Measurements from ENCODE around the gene STK16.

STK16 gene

GRCh38 chr2:219210196-219210885 lies 34.9 kb upstream of the STK16 start:
- H3K9me2 ChIP-seq (replicated peaks; ENCODE audit: low read depth, low read length) = no peaks in the 10 kb centered on the region
- no peak overlapping the region for H3K9ac ChIP-seq (ENCODE audit: low read depth, low read length, poor library complexity, severe bottlenecking)

GRCh38 chr2:219210886-219211362 lies 34.4 kb upstream of the STK16 start:
- peaks cover 9% of the 10 kb centered on the region; the same call in 1 of the 2 replicates for H3K79me2 ChIP-seq (ENCODE audit: insufficient read depth, low read length)
- no peaks in the 10 kb centered on the region for H3K9me3 ChIP-seq (ENCODE audit: insufficient read depth, low read depth, low read length)
- H3K4me1 ChIP-seq (ENCODE audit: insufficient read depth, low read length, poor library complexity, severe bottlenecking) = peaks cover 16% of the 10 kb centered on the region
- no peaks in the 10 kb centered on the region for H3K9me2 ChIP-seq (replicated peaks; ENCODE audit: low read depth, low read length)
- H3K27me3 ChIP-seq (ENCODE audit: insufficient read depth, low read length, poor library complexity, severe bottlenecking) = no peaks in the 10 kb centered on the region
- TF ChIP-seq EZH2phosphoT487 (IDR thresholded peaks at IDR 0.05; ENCODE audit: borderline replicate concordance) (no peak), CTCF (conservative IDR thresholded peaks at IDR 0.05; ENCODE audit: low read length) (no peak)
- no peaks in the 10 kb centered on the region for H3K36me3 ChIP-seq (ENCODE audit: insufficient read depth, low read length)
- no peak overlapping the region for H3K9ac ChIP-seq (ENCODE audit: low read depth, low read length, poor library complexity, severe bottlenecking)
- H3K4me2 ChIP-seq (ENCODE audit: low read depth, low read length, poor library complexity, severe bottlenecking) = no peak overlapping the region
- H2AFZ ChIP-seq (ENCODE audit: low read length) = no peak overlapping the region
- H3F3A ChIP-seq (ENCODE audit: low read depth) = 0 out of 2 replicates have a peak, but pooled peaks cover 5% of the 10 kb centered on the region
- H4K20me1 ChIP-seq (ENCODE audit: insufficient read depth, low read length, poor library complexity, severe bottlenecking) = peaks cover 4% of the 10 kb centered on the region
- no peak overlapping the region for H3K4me3 ChIP-seq (ENCODE audit: low read length, poor library complexity, severe bottlenecking)

More at GRCh38 chr2:219210196-219210885, 34.9 kb upstream of the STK16 start:
- no peaks in the 10 kb centered on the region for H3K9me3 ChIP-seq (ENCODE audit: insufficient read depth, low read depth, low read length)
- TF ChIP-seq EZH2phosphoT487 (IDR thresholded peaks at IDR 0.05; ENCODE audit: borderline replicate concordance) (no peak), CTCF (conservative IDR thresholded peaks at IDR 0.05; ENCODE audit: low read length) (no peak)
- no peak overlapping the region for H3K4me2 ChIP-seq (ENCODE audit: low read depth, low read length, poor library complexity, severe bottlenecking)
- H3F3A ChIP-seq (ENCODE audit: low read depth) = 0 out of 2 replicates have a peak, but pooled peaks cover 5% of the 10 kb centered on the region
- H4K20me1 ChIP-seq (ENCODE audit: insufficient read depth, low read length, poor library complexity, severe bottlenecking) = peaks cover 4% of the 10 kb centered on the region
- H2AFZ ChIP-seq (ENCODE audit: low read length) = no peak overlapping the region
- H3K27me3 ChIP-seq (ENCODE audit: insufficient read depth, low read length, poor library complexity, severe bottlenecking) = no peaks in the 10 kb centered on the region
- no peak overlapping the region for H3K4me3 ChIP-seq (ENCODE audit: low read length, poor library complexity, severe bottlenecking)
- H3K4me1 ChIP-seq (ENCODE audit: insufficient read depth, low read length, poor library complexity, severe bottlenecking) = peaks cover 18% of the 10 kb centered on the region
- peaks cover 9% of the 10 kb centered on the region; the same call in 1 of the 2 replicates for H3K79me2 ChIP-seq (ENCODE audit: insufficient read depth, low read length)
- no peaks in the 10 kb centered on the region for H3K36me3 ChIP-seq (ENCODE audit: insufficient read depth, low read length)

GRCh38 chr2:219213026-219213415 lies 32.3 kb upstream of the STK16 start:
- no peak for TF ChIP-seq EZH2phosphoT487 (IDR thresholded peaks at IDR 0.05; ENCODE audit: borderline replicate concordance)
- TF ChIP-seq CTCF (conservative IDR thresholded peaks at IDR 0.05; ENCODE audit: low read length) = no peak
- Histone ChIP-seq H3K9ac (ENCODE audit: low read depth, low read length, poor library complexity, severe bottlenecking) (no peak overlapping the region), H3K9me2 (replicated peaks; ENCODE audit: low read depth, low read length) (no peaks in the 10 kb centered on the region), H3K27me3 (ENCODE audit: insufficient read depth, low read length, poor library complexity, severe bottlenecking) (no peaks in the 10 kb centered on the region), H4K20me1 (ENCODE audit: insufficient read depth, low read length, poor library complexity, severe bottlenecking) (no peaks in the 10 kb centered on the region), H3K9me3 (ENCODE audit: insufficient read depth, low read depth, low read length) (no peaks in the 10 kb centered on the region), H3K36me3 (ENCODE audit: insufficient read depth, low read length) (no peaks in the 10 kb centered on the region), H3K4me3 (ENCODE audit: low read length, poor library complexity, severe bottlenecking) (no peak overlapping the region), H3F3A (ENCODE audit: low read depth) (no peaks in the 10 kb centered on the region), H3K4me2 (ENCODE audit: low read depth, low read length, poor library complexity, severe bottlenecking) (no peak overlapping the region), H3K4me1 (ENCODE audit: insufficient read depth, low read length, poor library complexity, severe bottlenecking) (peaks cover 9% of the 10 kb centered on the region), H3K79me2 (ENCODE audit: insufficient read depth, low read length) (no peaks in the 10 kb centered on the region), H2AFZ (ENCODE audit: low read length) (no peak overlapping the region)

All from Loucy (cell line).